Uterus (tissue), 4 donors: Measurements from ENCODE around the gene CDK1. TPM values are rescaled to one million over a fixed set of nuclear protein-coding genes. Genes with fewer than 3 reads are reported as not detected.
"Not testable (repeated sequence)": the region's sequence is repeated elsewhere in the genome, so short reads cannot be mapped to it uniquely, and the experiment has no call there.

Source experiments
- DNase-seq, 2 donors: peaks; one replicate each; pipeline ENCODE4 v3.0.0-alpha.2; 2019 to 2020
- H3K27ac ChIP-seq, 2 donors: fragments of 200-600 bp; sonication (generic); 1 replicate in 1 of 2; 2 replicates in 1 of 2; pipeline ENCODE4 v1.5.1; 2016 to 2018
- H3K27me3 ChIP-seq, 2 donors: fragments of 200-600 bp; sonication (generic); one replicate each; pipeline ENCODE4 v1.5.1; 2018 to 2019; ENCODE audit warnings: control low read depth in 1 of 2
- H3K36me3 ChIP-seq, 2 donors: fragments of 200-600 bp; sonication (generic); one replicate each; pipeline ENCODE4 v1.5.1; 2019; ENCODE audit warnings: control low read depth in 1 of 2
- H3K4me1 ChIP-seq, 2 donors: fragments of 200-600 bp; sonication (generic); one replicate each; pipeline ENCODE4 v1.5.1; 2018 to 2019; ENCODE audit warnings: control low read depth in 1 of 2
- H3K4me3 ChIP-seq, 2 donors: fragments of 200-600 bp; sonication (generic); 1 replicate in 1 of 2; 2 replicates in 1 of 2; pipeline ENCODE4 v1.5.1; 2018 to 2019; ENCODE audit warnings: mild to moderate bottlenecking in 1 of 2
- H3K9me3 ChIP-seq, 2 donors: fragments of 200-600 bp; sonication (generic); one replicate each; pipeline ENCODE4 v1.5.1; 2019; ENCODE audit warnings: control low read depth in 1 of 2
- CTCF ChIP-seq, 4 experiments: fragments of 200-600 bp in 2 of 4; fragments of 450-650 bp in 2 of 4; sonication (generic) in 2 of 4; IDR thresholded peaks; one replicate each; pipeline ENCODE4 v1.5.1; 2016 to 2019; ENCODE audit warnings: antibody characterized with exemption in 4 of 4, mild to moderate bottlenecking in 2 of 4, moderate library complexity in 1 of 4
- POLR2A ChIP-seq, 2 donors: fragments of 450-650 bp; IDR thresholded peaks; one replicate each; pipeline ENCODE4 v1.6.1; 2016; ENCODE audit warnings: antibody characterized with exemption in 2 of 2, mild to moderate bottlenecking in 1 of 2, moderate library complexity in 1 of 2
- intact Hi-C: fragments of 100-400 bp; cut with DNase I; formaldehyde crosslinking; loops from one replicate; pipeline ENCODE4 v1.15.1; 2023; ENCODE audit warnings: low total_unique reads
- total RNA-seq, 4 donors: library from RNA; depleted of rRNA in 3 of 4; stranded (reverse); fragments of >200 nt in 3 of 4; gene quantifications; one replicate each; pipeline versions ENCODE4 v1.1.0 to v1.2.4, GENCODE V29; 2014 to 2023
- donor health status: DM: yes; HTN: yes; CAD: no.

The CDK1 gene
- total RNA-seq, 4 donors from 2014 or later: 3.5 to 98.9 TPM; not detected in 2

DNA sequence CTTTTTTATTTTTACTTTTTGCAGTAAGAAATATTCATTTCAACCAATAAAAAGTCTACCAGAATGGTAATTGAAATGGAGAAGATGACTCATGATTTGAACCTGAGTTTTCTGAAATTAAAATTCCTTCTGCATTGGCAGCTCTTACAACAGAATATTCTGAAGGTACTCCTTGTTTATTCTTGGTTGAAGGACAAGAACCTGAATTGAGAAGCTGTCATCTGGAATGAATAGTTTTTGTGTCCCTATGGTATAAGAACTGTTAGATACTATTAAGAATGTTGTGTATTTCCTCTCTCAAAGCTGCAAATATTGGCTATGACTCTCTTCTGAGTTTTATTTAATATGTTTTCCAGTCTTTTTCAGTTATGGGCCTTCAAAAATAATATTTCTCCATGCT lies 56.1 kb downstream of the CDK1 start:
- intact Hi-C loops: no loop called here

DNA sequence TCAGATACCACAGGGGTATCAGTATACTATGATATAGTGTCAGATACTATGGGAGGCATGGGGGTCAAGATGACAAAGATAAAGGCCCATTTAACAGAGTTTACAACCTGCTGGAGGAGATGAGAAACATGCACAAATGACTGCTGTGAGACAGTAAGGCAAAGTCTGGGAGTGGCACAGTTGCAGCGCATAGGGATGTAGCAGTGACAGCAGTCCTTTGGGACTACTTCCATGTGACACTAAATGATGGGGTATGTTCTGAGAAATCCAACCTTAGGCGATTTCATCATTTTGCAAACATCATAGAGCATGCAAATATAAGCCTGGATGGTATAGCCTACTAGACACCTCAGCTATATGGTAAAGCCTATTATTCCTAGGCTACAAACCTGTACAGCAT lies 56.8 kb downstream of the CDK1 start:
- intact Hi-C loops: no loop called here
- Histone ChIP-seq H3K27me3 (no peaks in the 10 kb centered on the region), H3K36me3 (no peaks in the 10 kb centered on the region), H3K27ac (no peak overlapping the region), H3K9me3 (no peaks in the 10 kb centered on the region), H3K4me1 (no peaks in the 10 kb centered on the region), H3K4me3 (no peak overlapping the region)
- no peak for TF ChIP-seq CTCF (IDR thresholded peaks at IDR 0.05)
- no peak for TF ChIP-seq POLR2A (IDR thresholded peaks at IDR 0.05)
- no peak for DNase-seq

More for the DNA sequence above, 56.1 kb downstream of the CDK1 start:
- Histone ChIP-seq H3K9me3 (no peaks in the 10 kb centered on the region), H3K4me3 (no peak overlapping the region), H3K27me3 (no peaks in the 10 kb centered on the region), H3K36me3 (no peaks in the 10 kb centered on the region), H3K4me1 (no peaks in the 10 kb centered on the region), H3K27ac (no peak overlapping the region)
- DNase-seq: no peak
- TF ChIP-seq CTCF (IDR thresholded peaks at IDR 0.05) (no peak), POLR2A (IDR thresholded peaks at IDR 0.05) (no peak)

DNA sequence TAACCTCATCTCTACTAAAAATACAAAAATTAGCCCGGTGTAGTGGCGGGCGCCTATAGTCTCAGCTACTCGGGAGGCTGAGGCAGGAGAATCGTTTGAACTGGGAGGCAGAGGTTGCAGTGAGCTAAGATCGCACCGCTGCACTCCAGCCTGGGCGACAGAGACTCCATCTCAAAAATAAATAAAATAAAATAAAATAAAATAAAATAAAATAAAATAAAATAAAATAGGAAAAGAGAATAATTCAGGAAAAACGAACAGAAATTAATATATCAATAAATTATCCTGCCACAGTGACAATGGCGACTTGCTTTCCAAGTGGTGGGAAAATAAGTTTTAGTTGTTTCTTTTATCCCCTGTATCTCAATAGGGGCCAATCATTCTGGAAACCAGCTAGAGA lies 62.9 kb downstream of the CDK1 start:
- H3K4me3 ChIP-seq, H3K9me3 ChIP-seq, intact Hi-C loops, H3K4me1 ChIP-seq, H3K27me3 ChIP-seq, DNase-seq, H3K36me3 ChIP-seq, H3K27ac ChIP-seq: not testable (repeated sequence)

- no peaks in the 10 kb centered on the region for H3K9me3 ChIP-seq
- intact Hi-C loops: no loop called here
- H3K36me3 ChIP-seq: no peaks in the 10 kb centered on the region
- H3K4me3 ChIP-seq: no peak overlapping the region
- no peak overlapping the region for H3K27ac ChIP-seq
- no peaks in the 10 kb centered on the region for H3K27me3 ChIP-seq
- TF ChIP-seq CTCF (IDR thresholded peaks at IDR 0.05) (no peak), POLR2A (IDR thresholded peaks at IDR 0.05) (no peak)
- no peak for DNase-seq
- H3K4me1 ChIP-seq: no peaks in the 10 kb centered on the region
These were observed 64.4 kb downstream of the CDK1 start for GRCh38 chr10:60842694-60843093.

Other genes starting within 250 kb of the CDK1 start
- gene RHOBTB1, start 165.7 kb downstream of the CDK1 start, total RNA-seq: 10 to 100 TPM in 3 of 4 donors, 1 to 10 TPM in 1; 6.9 to 67.5 (median 13.8) TPM